Upper lobe of left lung (tissue), 6 donors: ENCODE measurements around the gene TRIML2. TPM values are rescaled to one million over a fixed set of nuclear protein-coding genes. Genes with fewer than 3 reads are reported as not detected.

Experiments
- ATAC-seq, 2 donors: fragments of 200-7000 bp; cut with Tn5 transposase; one replicate each; pipeline ENCODE4 v1.9.1; 2022; ENCODE audit warnings: mild to moderate bottlenecking in 2 of 2, moderate library complexity in 2 of 2; ENCODE audit not compliant: low FRiP score in 2 of 2
- DNase-seq, 2 donors: peaks; one replicate each; pipeline ENCODE4 v3.0.0-alpha.2; 2019 to 2020
- H3K27ac ChIP-seq, 4 donors: fragments of 200-600 bp; sonication (generic); one replicate each; pipeline ENCODE4 v1.5.1; 2016 to 2019
- H3K27me3 ChIP-seq, 4 donors: fragments of 200-600 bp; sonication (generic); one replicate each; pipeline ENCODE4 v1.5.1; 2017 to 2019
- H3K36me3 ChIP-seq, 4 donors: fragments of 200-600 bp; sonication (generic); one replicate each; pipeline ENCODE4 v1.5.1; 2016 to 2019
- H3K4me1 ChIP-seq, 4 donors: fragments of 200-600 bp; sonication (generic); one replicate each; pipeline ENCODE4 v1.5.1; 2018 to 2019
- H3K4me3 ChIP-seq, 4 donors: fragments of 200-600 bp; sonication (generic); one replicate each; pipeline ENCODE4 v1.5.1; 2017 to 2019; ENCODE audit warnings: mild to moderate bottlenecking in 2 of 4, moderate library complexity in 1 of 4
- H3K9me3 ChIP-seq, 4 donors: fragments of 200-600 bp; sonication (generic); one replicate each; pipeline ENCODE4 v1.5.1; 2018 to 2019
- EP300 ChIP-seq, 4 donors: sonication (generic); formaldehyde crosslinking; IDR thresholded peaks; one replicate each; pipeline ENCODE4 v1.5.1; 2017; ENCODE audit warnings: antibody characterized with exemption in 4 of 4, control low read depth in 2 of 4
- POLR2A ChIP-seq, 4 donors: fragments of 450-650 bp; IDR thresholded peaks; one replicate each; pipeline ENCODE4 v1.5.1; 2016 to 2017; ENCODE audit warnings: antibody characterized with exemption in 4 of 4, mild to moderate bottlenecking in 2 of 4
- POLR2AphosphoS5 ChIP-seq, 2 donors: sonication (generic); formaldehyde crosslinking; IDR thresholded peaks; one replicate each; pipeline ENCODE4 v1.5.1; 2017; ENCODE audit warnings: antibody characterized with exemption in 2 of 2
- WGBS, 2 donors: methylation state at CpG; one replicate each; pipeline ENCODE4 v1.1.5; 2017 to 2018; 5-methylcytosine and 5-hydroxymethylcytosine counted together
- total RNA-seq, 6 donors: library from RNA; depleted of rRNA in 4 of 6; stranded (reverse); fragments of >200 nt in 4 of 6; gene quantifications; one replicate each; pipeline versions ENCODE4 v1.1.0 to v1.2.1, GENCODE V29; 2016 to 2021
- TF ChIP-seq, protein P1 (sequence below), 6 experiments: fragments of 450-650 bp in 4 of 6; fragments of 200-600 bp in 2 of 6; sonication (generic) in 2 of 6; IDR thresholded peaks; one replicate each; pipeline ENCODE4 v1.5.1; 2016 to 2019; ENCODE audit warnings: antibody characterized with exemption in 6 of 6
- donor health status: DM: no; HTN: no; CAD: no; lungs with moderate emphysema.
- donor health status: DM: no; HTN: yes; CAD: no; lungs with severe emphysema.

The TRIML2 gene, protein sequence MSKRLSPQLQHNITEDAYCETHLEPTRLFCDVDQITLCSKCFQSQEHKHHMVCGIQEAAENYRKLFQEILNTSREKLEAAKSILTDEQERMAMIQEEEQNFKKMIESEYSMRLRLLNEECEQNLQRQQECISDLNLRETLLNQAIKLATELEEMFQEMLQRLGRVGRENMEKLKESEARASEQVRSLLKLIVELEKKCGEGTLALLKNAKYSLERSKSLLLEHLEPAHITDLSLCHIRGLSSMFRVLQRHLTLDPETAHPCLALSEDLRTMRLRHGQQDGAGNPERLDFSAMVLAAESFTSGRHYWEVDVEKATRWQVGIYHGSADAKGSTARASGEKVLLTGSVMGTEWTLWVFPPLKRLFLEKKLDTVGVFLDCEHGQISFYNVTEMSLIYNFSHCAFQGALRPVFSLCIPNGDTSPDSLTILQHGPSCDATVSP
- total RNA-seq, result not detected

DNA sequence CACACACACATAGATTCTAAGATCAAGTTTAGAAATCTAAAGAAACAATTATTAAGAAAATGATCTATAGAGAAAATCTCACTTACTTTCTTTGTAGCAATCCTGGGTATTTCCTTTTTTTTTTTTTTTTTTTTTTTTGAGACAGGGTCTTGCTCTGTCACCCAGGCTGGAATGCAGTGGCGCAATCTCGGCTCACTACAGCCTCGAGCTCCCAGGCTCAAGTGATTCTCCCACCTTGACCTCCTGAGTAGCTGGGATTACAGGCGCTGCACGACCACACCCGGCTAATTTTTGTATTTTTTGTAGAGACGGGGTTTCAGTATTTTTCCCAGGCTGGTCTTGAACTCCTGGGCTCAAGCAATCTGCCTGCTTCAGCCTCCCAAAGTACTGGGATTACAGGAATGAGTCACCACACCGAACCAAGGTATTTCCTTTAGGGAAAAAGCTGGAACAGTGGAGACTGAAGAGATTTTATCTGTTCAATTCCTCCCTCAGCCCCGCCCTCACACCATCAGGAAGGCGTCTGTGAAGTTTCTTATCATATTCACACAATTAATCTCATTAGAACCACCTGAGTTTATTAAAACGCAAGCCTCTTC is at the start of gene TRIML2:
Gene TRIML2 (minus strand): TSS at position 447 of the 599 bp plus-strand sequence. CDS start 4,235 bp downstream, outside the sequence.
- TF ChIP-seq POLR2AphosphoS5 (IDR thresholded peaks at IDR 0.05) (no peak), POLR2A (IDR thresholded peaks at IDR 0.05) (no peak), EP300 (IDR thresholded peaks at IDR 0.05) (no peak)
- TF ChIP-seq, protein P1, sequence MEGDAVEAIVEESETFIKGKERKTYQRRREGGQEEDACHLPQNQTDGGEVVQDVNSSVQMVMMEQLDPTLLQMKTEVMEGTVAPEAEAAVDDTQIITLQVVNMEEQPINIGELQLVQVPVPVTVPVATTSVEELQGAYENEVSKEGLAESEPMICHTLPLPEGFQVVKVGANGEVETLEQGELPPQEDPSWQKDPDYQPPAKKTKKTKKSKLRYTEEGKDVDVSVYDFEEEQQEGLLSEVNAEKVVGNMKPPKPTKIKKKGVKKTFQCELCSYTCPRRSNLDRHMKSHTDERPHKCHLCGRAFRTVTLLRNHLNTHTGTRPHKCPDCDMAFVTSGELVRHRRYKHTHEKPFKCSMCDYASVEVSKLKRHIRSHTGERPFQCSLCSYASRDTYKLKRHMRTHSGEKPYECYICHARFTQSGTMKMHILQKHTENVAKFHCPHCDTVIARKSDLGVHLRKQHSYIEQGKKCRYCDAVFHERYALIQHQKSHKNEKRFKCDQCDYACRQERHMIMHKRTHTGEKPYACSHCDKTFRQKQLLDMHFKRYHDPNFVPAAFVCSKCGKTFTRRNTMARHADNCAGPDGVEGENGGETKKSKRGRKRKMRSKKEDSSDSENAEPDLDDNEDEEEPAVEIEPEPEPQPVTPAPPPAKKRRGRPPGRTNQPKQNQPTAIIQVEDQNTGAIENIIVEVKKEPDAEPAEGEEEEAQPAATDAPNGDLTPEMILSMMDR (IDR thresholded peaks at IDR 0.05), result no peak
- Histone ChIP-seq H3K9me3 (peaks cover 0 to 3% (median 0%) of the 10 kb centered on the region in 4 donors), H3K4me3 (no peak within 1 kb of the TSS), H3K36me3 (no peaks in the 10 kb centered on the region), H3K27ac (no peak within 1 kb of the TSS), H3K4me1 (no peaks in the 10 kb centered on the region), H3K27me3 (no peaks in the 10 kb centered on the region)
- ATAC-seq (no peak), DNase-seq (no peak)
- 45 to 52% methylated on average over 11 of the region's 11 CpGs for WGBS, 2 donors

DNA sequence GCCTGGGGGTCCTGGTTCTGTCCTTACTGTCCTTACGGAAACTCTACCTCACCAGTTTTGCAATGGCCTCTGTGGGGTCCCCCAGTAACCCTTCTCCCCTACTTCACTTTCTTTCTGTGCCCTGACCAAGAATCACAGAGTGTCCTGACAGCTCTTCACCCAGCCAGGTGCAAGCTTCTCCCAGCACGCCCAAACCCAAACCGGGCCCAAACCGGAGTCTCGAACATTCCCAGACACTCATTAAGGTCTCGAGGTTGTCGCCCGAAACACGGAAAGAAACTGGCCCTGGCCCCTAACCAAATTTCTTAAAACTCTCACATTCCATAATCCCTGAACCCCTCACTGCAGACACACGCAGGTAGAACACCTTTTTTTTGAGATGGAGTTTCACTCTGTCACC is 48.9 kb upstream of the TRIML2 start:
- no peak overlapping the region for H3K27ac ChIP-seq
- H3K36me3 ChIP-seq, result no peaks in the 10 kb centered on the region
- TF ChIP-seq POLR2A (IDR thresholded peaks at IDR 0.05) (no peak), EP300 (IDR thresholded peaks at IDR 0.05) (no peak), POLR2AphosphoS5 (IDR thresholded peaks at IDR 0.05) (no peak)
- TF ChIP-seq, protein P1 (IDR thresholded peaks at IDR 0.05), result no peak
- 91 to 93% methylated on average over 10 of the region's 10 CpGs for WGBS, 2 donors
- DNase-seq, result no peak
- no peaks in the 10 kb centered on the region for H3K27me3 ChIP-seq
- peaks cover 0 to 8% (median 1%) of the 10 kb centered on the region in 4 donors for H3K9me3 ChIP-seq
- H3K4me1 ChIP-seq, result no peaks in the 10 kb centered on the region
- no peak for ATAC-seq
- H3K4me3 ChIP-seq, result no peak overlapping the region

DNA sequence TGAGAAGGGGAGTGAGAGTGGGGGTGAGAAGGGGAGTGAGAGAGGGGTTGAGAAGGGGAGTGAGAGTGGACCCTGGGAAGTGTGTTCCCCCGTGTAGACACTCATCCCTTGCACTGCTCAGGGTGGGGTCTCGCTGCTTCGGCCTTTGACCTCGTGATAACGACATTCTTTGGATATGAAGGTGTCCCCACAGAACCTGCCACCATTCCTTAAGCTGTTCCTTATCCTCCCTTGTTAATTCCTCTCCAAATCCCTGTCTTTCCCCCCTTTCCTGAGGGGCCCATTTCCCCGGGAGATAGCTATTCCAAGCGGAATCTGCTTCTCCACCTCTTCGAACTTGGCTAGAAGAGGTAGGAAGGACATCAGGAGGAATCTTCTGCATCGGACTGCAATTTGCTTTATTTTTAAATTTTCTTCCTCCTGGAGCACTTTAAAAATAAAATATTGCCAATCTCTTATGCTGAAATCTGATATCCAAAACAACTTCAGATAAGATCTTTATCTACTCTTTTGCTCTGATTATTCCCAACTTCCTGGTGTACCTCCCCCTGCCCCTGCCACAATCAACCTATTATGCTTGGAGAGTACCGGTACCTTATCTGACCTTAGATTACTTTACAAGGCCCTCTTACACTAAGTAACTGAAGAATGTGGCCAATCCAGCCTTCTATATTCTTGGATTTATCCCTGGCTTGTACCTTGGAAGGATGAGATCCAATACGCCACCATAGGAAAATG is 45.4 kb upstream of the TRIML2 start:
- WGBS, 2 donors, result 61 to 70% methylated on average over 11 of the region's 11 CpGs
- ATAC-seq, result no peak
- H3K27ac ChIP-seq, result no peak overlapping the region

DNA sequence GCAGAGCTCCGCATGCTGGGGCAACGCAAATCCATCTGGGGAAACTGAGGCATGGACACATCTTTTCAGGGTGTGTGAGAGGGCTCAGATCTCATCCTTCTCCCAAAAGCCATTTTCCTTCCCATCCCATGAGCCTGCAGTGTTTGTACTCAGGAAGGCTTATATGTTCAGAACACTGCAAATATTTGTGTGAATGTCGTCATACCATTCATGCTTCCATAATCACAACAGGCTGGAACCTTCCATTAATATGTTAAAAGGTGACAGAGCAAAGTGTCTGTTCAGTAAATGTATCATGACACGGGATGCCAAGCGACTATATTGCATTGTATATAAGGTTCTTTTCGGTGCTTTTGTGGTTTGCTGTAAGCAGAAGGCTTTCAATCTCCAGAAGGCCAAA is 38.4 kb upstream of the TRIML2 start:
- 83 to 94% methylated on average over 6 of the region's 6 CpGs for WGBS, 2 donors

More for the DNA sequence above, 45.4 kb upstream of the TRIML2 start:
- H3K36me3 ChIP-seq, result no peaks in the 10 kb centered on the region
- peaks cover 0 to 8% (median 1%) of the 10 kb centered on the region in 4 donors for H3K9me3 ChIP-seq
- DNase-seq, result no peak
- no peaks in the 10 kb centered on the region for H3K4me1 ChIP-seq
- no peaks in the 10 kb centered on the region for H3K27me3 ChIP-seq
- TF ChIP-seq EP300 (IDR thresholded peaks at IDR 0.05), result no peak
- no peak for TF ChIP-seq POLR2A (IDR thresholded peaks at IDR 0.05)
- TF ChIP-seq POLR2AphosphoS5 (IDR thresholded peaks at IDR 0.05), result no peak
- TF ChIP-seq, protein P1 (IDR thresholded peaks at IDR 0.05), result no peak
- no peak overlapping the region for H3K4me3 ChIP-seq

More for the DNA sequence above, 38.4 kb upstream of the TRIML2 start:
- Histone ChIP-seq H3K9me3 (peaks cover 0 to 3% (median 0%) of the 10 kb centered on the region in 4 donors), H3K27ac (no peak overlapping the region), H3K4me1 (no peaks in the 10 kb centered on the region), H3K36me3 (no peaks in the 10 kb centered on the region), H3K27me3 (no peaks in the 10 kb centered on the region), H3K4me3 (no peak overlapping the region)
- no peak for TF ChIP-seq POLR2A (IDR thresholded peaks at IDR 0.05)
- TF ChIP-seq, protein P1 (IDR thresholded peaks at IDR 0.05), result no peak
- no peak for TF ChIP-seq EP300 (IDR thresholded peaks at IDR 0.05)
- TF ChIP-seq POLR2AphosphoS5 (IDR thresholded peaks at IDR 0.05), result no peak
- DNase-seq, result no peak
- no peak for ATAC-seq
